ENCODE results near the gene FAM43A.

DNA sequence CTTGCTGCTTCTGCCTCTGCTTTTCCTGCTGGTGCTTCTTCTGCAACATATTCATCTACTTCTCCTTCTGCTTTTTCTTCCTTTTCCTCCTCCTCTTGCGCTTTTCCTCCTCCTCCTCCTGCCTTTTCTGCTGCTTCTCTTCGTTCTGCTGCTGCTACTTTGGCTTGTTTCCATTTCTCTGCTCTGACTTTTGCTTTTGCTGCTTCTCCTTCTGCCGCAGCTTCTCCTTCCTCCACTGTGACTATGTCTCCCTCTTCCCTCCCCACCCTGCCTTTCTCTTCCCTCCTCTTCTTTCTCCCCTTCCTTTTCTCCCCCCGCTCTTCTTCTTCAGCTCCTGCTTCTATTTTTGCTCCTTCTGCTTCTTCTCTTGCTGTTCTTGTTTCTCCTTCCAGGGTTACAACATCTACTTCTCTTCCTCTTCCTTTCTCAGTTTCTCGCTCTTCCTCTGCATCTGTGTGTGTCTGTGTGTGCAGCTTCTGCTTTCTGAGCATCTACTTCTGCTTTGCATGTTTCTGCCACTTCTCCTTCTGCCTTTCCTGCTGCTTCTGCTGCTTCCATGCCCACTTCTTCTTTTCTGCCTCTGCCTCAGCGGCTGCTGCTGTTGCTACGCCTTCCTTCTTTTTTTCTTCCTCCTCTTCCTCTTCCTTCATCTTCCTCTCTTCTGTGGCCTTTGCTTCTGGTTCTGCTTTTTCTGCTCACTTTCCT lies 51.4 kb downstream of the FAM43A start:
- TF ChIP-seq, protein P1, sequence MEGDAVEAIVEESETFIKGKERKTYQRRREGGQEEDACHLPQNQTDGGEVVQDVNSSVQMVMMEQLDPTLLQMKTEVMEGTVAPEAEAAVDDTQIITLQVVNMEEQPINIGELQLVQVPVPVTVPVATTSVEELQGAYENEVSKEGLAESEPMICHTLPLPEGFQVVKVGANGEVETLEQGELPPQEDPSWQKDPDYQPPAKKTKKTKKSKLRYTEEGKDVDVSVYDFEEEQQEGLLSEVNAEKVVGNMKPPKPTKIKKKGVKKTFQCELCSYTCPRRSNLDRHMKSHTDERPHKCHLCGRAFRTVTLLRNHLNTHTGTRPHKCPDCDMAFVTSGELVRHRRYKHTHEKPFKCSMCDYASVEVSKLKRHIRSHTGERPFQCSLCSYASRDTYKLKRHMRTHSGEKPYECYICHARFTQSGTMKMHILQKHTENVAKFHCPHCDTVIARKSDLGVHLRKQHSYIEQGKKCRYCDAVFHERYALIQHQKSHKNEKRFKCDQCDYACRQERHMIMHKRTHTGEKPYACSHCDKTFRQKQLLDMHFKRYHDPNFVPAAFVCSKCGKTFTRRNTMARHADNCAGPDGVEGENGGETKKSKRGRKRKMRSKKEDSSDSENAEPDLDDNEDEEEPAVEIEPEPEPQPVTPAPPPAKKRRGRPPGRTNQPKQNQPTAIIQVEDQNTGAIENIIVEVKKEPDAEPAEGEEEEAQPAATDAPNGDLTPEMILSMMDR (optimal IDR thresholded peaks at IDR 0.05 in 1 of 3, IDR thresholded peaks at IDR 0.05 in 1 of 3, conservative IDR thresholded peaks at IDR 0.05 in 1 of 3; ENCODE audit: extremely low read depth in 1 of 3, insufficient read depth in 2 of 3, low read length in 3 of 3), result no peak
- TF ChIP-seq EZH2 (IDR thresholded peaks at IDR 0.05; ENCODE audit: low read length), result peak; percentile 33

Measured in keratinocyte (primary cell).